SIG-M5 (cell line): ENCODE results near the gene TREML4.

Experiments
- DNase-seq: peaks from one replicate; lab custom pipeline; 2025; lab: John Stamatoyannopoulos, UW

The TREML4 gene

DNA sequence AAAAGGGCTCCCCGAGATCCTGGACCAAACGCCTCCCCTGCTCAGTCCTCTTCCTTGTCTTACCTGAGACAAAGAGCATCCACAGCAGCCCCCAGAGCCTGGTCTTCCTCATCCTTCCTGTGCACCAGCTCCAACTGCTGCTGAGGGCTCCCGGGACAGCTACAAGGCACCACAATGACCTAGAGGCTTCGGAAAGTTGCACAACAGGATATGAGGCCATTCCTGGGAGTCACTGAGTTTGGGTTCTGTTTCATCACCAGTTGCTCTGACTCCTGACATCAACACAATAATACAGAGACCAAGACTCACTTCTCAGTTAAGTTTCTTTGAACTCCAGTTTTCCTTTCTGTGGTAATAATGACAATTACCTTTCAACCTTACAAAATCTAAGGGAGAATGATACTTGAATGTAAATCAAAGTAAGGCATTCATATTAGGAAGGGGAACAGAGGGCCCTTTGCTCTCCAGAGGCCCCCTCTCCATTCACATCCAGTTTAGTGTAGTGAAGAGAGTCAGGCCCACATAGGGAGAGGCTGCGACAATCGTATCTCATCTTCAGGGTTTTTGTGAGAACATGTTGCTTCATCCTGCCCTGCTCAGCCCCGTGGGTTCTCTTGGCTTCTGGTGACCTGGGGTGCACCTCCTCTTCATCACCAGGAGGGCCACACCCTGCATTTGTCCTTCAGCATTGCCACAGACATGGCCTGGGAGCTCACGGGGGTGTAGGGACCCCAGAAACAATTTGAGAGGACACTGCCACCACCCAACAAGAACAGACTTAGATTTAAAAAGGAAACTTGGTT is 58.6 kb downstream of the TREML4 start, which contains the start of gene TREM1:
TREM1 (minus strand) TSS at position 139 of the 803 bp plus-strand sequence; CDS start at position 112, 27 bp downstream.
- DNase-seq = peak; percentile 64

DNA sequence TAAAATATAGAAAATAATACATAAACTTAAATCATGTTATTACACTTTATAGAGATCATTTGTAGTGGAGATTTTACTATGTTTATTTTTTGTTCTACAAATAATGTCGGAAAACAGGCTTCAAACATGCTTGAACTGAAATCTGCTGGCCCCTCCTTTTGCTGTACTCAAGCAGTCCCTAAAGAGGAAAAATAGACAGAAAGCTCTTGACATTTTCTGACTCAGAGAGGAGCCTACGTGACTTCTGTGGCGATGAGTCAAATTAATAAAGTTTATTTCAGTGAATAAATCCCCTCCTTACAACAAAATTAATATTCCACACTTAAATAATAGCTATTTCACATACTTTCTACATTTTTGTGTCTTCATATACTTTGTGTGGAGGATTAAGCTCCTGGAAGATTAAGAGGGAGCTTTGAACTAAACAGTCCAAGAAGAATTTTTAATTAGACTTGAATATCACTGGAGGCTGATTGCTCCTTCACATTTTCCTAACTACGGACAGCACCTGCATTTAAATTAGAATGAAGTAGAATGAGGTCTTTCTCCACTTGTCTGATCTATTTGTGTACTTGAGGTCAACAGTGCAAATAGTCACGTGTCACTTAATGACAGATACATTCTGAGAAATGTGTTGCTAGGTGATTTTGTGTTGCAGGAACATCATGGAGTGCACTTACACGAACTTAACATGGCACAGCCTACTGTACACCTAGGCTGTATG is 60.0 kb downstream of the TREML4 start:
- DNase-seq = no peak
